ENCODE measurements around the gene RCAN1. TPM values are rescaled to one million over a fixed set of nuclear protein-coding genes. Genes with fewer than 3 reads are reported as not detected.

RCAN1 gene
- total and polyA plus RNA-seq, 2 of the 13 experiments (the other 11 are each of a cell fraction or from before 2014, with no cell fraction given): 9.4 to 34.1 TPM

GRCh38 chr21:34526618-34527290 lies 88.2 kb downstream of the RCAN1 start (continued):
- TF ChIP-seq ZNF143 (CRISPR knock-in tag; IDR thresholded peaks at IDR 0.05): no peak
- TF ChIP-seq IRX3 (CRISPR knock-in tag; IDR thresholded peaks at IDR 0.05; ENCODE audit: borderline replicate concordance, low read depth): no peak
- TF ChIP-seq ZNF317 (CRISPR knock-in tag; IDR thresholded peaks at IDR 0.05): 0 out of 2 replicates have a peak, but pooled peaks have one; percentile 36
- peak; percentile 80 for TF ChIP-seq CEBPB (IDR thresholded peaks at IDR 0.05; ENCODE audit: borderline replicate concordance, low read depth, low read length)
- TF ChIP-seq HDAC2 (CRISPR knock-in tag; IDR thresholded peaks at IDR 0.05): peak; percentile 93
- TF ChIP-seq ATF2 (CRISPR knock-in tag; IDR thresholded peaks at IDR 0.05): peak; percentile 99
- TF ChIP-seq ARNT2 (CRISPR knock-in tag; IDR thresholded peaks at IDR 0.05; ENCODE audit: low read depth): no peak
- TF ChIP-seq FOXA1 (IDR thresholded peaks at IDR 0.05): no peak
- peak; percentile 82 for TF ChIP-seq FOXA1 (CRISPR knock-in tag; IDR thresholded peaks at IDR 0.05)
- peak; percentile 86 for TF ChIP-seq HOXA3 (CRISPR knock-in tag; IDR thresholded peaks at IDR 0.05)
- peak; percentile 43; the same call in 1 of the 2 replicates for TF ChIP-seq RERE (CRISPR knock-in tag; IDR thresholded peaks at IDR 0.05; ENCODE audit: low read depth)
- no peak for TF ChIP-seq CERS6 (CRISPR knock-in tag; IDR thresholded peaks at IDR 0.05)
- no peak for TF ChIP-seq ZNF260 (CRISPR knock-in tag; IDR thresholded peaks at IDR 0.05; ENCODE audit: borderline replicate concordance, low read depth)
- TF ChIP-seq GLMP (CRISPR knock-in tag; IDR thresholded peaks at IDR 0.05; ENCODE audit: borderline replicate concordance): no peak

Data from HepG2 (cell line).